CD4-positive, alpha-beta T cell treated with Interleukin-21 for 1 hour (primary cell): Measurements from ENCODE around the gene SRGAP1.

Experiments used
- DNase-seq: peaks from one replicate; pipeline ENCODE4 v3.0.0-alpha.2; 2020

The SRGAP1 gene

GRCh38 chr12:63977441-63977840 is 132.9 kb downstream of the SRGAP1 start:
- no peak for DNase-seq

DNA sequence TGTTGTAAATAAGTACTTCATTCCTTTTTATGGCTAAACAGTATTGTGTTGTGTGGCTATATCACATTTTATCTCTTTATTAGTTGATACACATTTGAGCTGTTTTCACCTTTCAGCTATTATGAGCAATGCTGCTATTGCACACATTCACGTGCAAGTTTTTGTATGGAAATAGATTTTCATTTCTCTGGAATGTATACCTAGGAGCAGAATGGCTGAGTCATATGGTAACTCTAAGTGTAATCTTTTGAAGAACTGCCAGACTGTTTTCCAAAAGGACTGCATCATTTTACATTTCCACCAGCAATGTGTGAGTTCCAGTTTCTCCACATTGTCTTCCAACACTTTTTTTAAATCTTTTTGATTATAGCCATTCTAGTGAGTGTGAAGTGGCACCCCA is 134.0 kb downstream of the SRGAP1 start:
- DNase-seq, result no peak

DNA sequence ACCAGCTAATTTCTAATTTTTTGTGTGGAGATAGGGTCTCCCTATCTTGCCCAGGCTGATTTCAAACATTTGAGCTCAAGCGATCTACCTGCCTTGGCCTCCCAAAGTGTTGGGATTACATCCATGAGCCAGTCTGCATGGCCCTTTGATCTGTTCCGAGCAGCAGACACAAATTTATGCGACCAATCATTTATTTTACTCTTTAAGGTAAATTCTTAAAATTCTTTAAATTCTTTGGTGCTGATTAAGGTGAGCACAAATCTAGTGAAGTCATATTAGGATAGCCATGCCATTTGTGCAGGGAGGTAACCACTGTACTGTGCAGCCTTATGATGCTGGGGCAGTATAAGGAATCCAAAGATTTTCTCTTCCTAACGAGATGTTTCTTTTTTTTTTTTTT is 135.7 kb downstream of the SRGAP1 start:
- no peak for DNase-seq

GRCh38 chr12:63981343-63981742 is 136.8 kb downstream of the SRGAP1 start:
- no peak for DNase-seq

DNA sequence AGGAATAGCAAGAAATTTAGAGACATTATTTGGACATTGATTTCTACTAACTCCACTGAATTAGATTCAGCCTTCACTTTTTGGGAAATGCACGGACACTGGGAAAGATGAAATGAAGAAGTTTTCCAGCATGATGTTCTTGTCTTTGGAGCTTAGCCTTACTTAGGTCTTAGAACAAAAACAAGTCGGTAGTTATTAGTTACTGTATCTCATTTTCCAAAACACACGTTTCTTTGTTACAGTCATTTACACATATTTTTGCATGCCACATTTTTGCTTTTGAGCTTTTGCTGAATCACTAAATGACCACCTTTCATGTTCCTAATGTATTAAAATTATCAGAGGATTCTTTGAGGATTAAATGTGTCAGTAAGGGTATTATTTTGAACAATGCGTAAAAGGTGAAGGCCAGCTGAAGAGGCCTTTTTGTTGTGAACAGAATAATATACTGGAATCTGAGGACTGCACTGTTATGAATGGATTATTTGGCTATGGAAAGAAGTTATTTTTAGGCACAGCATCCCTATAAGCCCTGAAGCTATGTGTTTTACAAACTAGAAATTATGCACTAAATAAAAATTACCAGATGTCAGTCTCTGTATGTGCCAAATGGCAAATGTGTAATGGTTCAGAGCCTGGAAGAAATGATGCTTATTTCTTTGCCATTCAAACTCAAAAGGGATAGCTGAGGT is 138.2 kb downstream of the SRGAP1 start:
- DNase-seq, result no peak

DNA sequence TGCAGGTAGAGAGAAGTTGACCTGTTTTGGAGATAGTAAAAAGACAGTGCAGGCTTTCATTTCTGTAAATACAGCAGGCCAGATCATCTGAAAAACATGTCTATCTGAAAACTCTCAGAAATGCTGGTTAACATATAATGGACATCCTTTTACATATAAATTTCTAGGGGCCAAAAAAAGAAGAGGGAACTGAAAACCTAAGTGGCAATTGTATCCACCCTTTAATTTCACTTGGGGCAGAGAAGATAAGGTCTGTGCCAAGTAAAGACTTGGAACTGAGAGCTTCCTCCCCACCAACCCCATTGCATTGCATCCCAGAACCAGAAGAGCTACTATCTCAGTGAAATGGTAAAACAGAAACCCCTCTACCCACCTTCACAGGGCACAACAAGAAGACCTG is 141.0 kb downstream of the SRGAP1 start:
- no peak for DNase-seq

DNA sequence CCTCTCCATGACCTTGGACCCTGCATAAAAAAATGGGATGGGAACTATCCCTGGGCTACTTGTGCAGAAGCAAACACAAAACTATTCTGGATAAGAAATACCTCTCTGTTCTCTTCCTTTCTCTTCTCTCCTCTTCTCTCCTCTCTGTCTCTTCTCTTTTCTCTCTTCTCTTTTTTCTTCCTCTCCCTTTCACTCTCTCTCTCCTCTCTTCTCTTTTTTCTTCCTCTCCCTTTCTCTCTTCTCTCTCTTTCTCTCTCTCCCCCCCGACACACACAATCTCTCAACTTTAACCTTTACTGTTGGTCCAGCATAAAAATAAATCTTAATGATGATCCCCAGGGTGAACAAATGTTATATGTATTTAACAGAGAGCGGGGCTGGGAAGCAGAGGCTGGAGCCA is 141.4 kb downstream of the SRGAP1 start:
- no peak for DNase-seq

DNA sequence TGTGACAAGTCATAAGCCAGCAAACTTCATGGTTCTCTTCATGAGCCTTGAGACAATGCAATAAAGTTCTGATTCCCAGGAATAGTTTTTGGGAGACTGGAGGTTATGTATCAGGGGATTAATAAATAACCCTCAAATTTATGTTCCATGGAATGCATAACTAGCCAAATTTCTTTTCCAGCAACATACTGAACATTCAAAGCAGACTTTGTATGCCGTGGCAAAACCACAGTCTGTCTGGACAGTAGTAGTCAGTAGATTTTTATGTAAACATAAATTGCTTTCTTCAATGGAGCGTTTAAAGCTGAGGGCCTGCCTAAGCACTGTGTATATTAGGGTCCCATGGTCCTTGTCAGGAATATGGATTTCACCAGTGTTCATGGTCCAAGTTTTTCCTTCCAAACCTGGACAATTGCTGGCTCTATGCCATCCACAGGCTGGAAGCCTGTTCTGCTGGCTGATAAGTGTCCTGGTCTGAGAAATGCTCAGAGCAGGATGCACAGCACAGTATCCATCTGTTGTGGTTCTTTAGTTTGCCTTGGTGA is 144.9 kb downstream of the SRGAP1 start:
- no peak for DNase-seq

- DNase-seq, result no peak
These were observed 146.5 kb downstream of the SRGAP1 start for GRCh38 chr12:63990828-63991547.

- DNase-seq, result no peak
These were observed 150.2 kb downstream of the SRGAP1 start for GRCh38 chr12:63994704-63995103.

DNA sequence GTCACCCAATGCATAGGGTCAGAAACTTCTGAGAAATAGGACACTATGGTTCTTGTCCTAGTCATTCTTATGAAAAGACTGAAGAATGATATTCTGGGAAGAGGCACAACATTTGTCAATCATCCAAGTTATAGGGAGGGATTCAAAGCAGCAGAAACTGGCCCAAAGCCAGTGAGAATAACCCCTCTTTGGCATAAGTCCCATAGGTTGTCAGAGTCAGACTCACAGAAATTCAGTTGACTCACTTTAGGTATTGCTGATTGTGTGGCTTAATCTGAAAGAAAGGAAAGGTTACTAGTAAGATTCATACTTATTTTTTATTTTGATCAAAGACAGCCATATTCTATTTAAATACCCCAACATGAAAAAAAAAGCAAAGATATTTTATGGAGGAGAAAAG is 151.0 kb downstream of the SRGAP1 start:
- DNase-seq, result no peak

GRCh38 chr12:63996556-63996955 is 152.1 kb downstream of the SRGAP1 start:
- DNase-seq, result no peak

- DNase-seq, result no peak
These were observed 152.7 kb downstream of the SRGAP1 start for GRCh38 chr12:63997198-63997597.

DNA sequence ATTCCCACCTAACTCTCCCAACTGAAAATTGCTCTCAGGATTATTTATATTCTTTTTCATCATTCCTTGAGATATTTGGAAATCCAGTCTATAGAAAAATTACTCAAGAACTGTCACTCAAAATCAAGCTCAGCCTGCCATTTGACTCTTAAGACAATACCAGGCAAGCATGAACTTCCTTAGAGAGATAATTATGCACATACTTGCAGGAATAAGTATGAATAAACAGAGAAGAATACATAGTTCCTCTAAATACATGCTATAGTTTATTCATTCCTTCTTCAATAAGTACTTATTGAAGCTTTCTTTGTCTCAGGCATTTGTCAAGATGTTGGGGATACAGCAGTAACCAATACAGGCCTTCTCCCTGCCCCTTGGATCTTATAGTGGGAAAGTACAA is 154.1 kb downstream of the SRGAP1 start:
- no peak for DNase-seq

DNA sequence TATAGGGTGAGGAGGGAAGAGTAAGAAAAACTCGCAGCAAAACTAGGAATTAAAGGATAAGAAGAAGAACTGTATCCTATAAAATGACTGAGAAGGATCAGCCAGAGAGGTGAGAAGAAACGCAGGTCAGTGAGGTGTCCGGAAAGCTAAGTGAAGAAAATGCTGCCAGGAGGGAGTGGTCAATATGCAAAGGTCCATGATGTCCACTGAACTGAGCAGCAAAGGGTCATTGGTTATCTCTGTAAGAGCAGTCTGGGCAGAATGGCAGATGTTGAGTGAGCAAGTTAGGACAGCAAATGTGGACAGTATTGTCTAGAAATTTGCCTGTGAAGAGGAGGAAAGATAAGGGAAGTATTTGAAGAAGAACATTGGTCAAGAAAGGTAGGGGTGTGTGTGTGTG is 155.4 kb downstream of the SRGAP1 start:
- no peak for DNase-seq

DNA sequence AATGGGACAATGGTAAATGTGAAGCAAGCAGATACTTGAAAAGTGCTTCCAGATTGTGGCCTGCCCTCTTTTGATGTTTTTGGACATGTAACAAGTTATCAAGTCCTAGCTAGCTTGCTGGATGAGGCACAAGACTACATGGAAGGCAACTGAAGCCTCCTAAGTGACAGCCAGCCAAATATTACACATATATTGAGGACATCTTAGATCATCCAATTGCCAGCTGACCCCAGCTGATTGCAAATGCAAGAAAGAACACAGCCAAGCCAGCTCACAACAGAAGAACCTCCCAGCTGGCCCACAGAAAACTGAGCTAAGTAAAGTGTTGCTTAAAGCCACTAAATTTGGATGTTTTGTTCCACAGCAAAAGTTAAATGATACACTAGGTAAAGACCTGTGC is 156.9 kb downstream of the SRGAP1 start:
- no peak for DNase-seq

- no peak for DNase-seq
These were observed 160.1 kb downstream of the SRGAP1 start for GRCh38 chr12:64004641-64005040.

- DNase-seq, result no peak
These were observed 161.8 kb downstream of the SRGAP1 start for GRCh38 chr12:64006211-64006825.

DNA sequence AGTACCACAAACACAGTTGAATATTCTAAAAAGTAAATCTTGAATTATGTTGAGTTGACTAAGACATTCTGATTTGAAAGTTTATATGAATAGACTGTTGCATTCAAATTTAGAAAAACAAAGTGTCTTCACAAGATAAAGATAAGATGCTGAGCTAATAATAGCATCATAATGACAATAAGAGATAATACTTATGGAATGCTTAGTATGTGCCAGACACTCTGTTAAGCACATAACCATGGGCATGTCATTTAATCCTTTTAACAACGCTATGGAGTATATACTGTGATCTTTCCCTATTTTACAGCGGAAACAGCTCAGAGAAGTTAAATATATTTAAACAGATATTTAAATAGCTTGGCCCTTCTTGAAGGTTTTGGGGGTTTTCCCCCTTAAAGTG is 163.4 kb downstream of the SRGAP1 start:
- DNase-seq, result no peak

DNA sequence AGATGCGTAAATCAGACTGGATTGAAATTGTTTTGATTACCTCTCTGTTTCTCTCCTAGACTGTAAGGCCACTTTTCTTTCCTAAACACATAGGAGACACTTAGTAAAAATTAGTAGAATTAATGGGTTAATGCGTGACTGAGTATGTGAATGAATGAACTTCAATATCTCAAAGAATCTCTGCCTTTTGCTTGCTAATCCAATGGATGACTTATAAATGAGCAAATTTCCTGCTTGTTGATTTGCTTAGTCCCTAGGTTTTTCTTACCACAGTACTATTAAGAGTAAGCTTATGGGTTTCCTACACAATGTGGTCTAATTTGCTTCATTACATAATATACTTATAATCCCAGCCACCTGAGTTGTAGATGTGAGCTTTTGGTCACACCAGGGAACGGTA is 164.1 kb downstream of the SRGAP1 start:
- DNase-seq, result no peak

DNA sequence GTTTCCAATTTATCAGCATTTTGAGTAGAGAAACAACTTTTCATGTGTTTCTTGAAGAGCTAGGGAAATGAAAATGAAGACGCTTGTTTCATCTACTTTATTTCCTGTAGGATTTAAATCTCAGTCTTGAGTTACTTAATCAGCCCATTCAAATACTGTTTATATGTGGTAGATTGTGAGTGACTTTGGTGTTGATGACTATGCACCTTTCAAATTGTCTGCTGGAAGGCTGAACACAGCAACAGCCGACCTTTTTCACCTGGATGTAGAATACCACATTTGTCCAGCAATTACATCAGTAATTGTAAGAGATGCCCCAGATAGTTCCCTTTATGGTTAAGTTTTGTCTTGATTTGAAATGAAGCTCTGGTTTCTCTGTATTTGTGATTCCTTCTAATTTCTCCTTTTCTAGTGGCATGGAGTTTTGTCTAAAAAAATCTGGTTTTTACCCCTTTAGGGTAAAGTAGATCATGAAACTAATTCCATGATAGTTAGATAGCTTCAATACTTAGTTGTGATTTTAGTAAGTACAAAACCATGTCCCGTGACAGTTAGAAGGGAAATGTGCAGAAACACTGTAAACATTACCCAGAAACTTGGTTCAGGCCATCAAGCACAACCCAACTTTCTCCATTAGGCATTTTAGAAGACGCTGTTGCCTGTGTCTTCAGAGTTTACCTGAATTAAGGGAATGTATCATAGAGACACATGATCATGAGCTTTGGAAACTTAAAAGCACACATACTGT is 165.0 kb downstream of the SRGAP1 start:
- no peak for DNase-seq

DNA sequence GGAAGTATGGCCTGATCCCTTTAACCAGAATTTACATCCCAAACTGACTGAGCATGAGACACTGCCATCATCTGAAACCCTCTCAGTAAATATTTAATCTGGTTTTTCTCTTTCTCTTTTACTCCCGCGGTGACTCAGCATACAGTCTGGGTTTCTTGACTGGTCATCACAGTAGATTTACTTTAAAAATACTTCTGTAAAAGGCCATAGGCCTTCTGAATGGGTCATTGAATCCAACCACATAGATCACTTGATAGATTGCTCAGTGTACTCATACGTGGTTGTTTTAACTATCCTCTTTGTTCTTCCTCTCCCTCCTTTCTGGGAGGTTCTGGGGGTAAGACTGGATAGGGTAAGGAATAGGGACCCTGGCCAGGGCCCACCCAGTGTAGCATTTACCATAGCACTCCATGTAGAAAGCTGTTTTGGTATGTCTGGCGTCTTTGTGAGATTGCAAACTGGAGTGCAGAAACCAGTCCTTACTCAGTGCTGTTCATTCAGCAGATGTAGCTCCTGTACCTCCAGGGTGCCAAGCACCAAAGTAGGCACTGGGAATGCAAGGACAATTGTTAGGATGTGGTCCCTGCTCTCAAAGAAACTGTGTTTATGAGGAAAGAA is 165.7 kb downstream of the SRGAP1 start:
- DNase-seq, result no peak

GRCh38 chr12:64016521-64016920 is 172.0 kb downstream of the SRGAP1 start:
- DNase-seq, result no peak
